H1 (cell line): ENCODE data around the gene DMXL2. TPM values are rescaled to one million over a fixed set of nuclear protein-coding genes. Genes with fewer than 3 reads are reported as not detected.

Source experiments
- CTCF ChIA-PET: fragments of 300-600 bp; sonication (Branson Sonifier 250); formaldehyde crosslinking; loops from one replicate; lab custom pipeline; 2021; ENCODE audit not compliant: partially characterized antibody; lab: Charles Lee
- POLR2A ChIA-PET: fragments of 300-600 bp; sonication (Branson Sonifier 250); formaldehyde crosslinking; loops from one replicate; lab custom pipeline; 2021; ENCODE audit warnings: inconsistent platforms; ENCODE audit not compliant: partially characterized antibody; lab: Charles Lee
- DNase-seq, 2 experiments: peaks; one replicate each; pipeline versions ENCODE4 v3.0.0 to v3.0.0-alpha.2; 2010 to 2022; ENCODE audit warnings: low spot score in 2 of 2, low read depth in 1 of 2, mixed read lengths in 1 of 2
- FAIRE-seq: peaks from 2 replicates; lab custom pipeline; 2011; peaks lifted over from hg19 to GRCh38; lab: Jason Lieb, UNC
- H2AFZ ChIP-seq: 2 replicates; pipeline ENCODE4 v1.8.1; 2012; ENCODE audit warnings: low read length, inconsistent platforms
- H2AK5ac ChIP-seq: 2 replicates; pipeline ENCODE4 v1.6.1; 2013; ENCODE audit warnings: low read depth, low read length
- H2BK120ac ChIP-seq: replicated peaks from 2 replicates; pipeline ENCODE3; 2013; ENCODE audit warnings: low read depth, low read length, inconsistent platforms
- H2BK12ac ChIP-seq: 2 replicates; pipeline ENCODE4 v1.6.1; 2013; ENCODE audit warnings: low read depth, low read length
- H2BK15ac ChIP-seq: 2 replicates; pipeline ENCODE4 v1.6.1; 2013; ENCODE audit warnings: low read length
- H2BK20ac ChIP-seq: 2 replicates; pipeline ENCODE4 v1.6.1; 2013; ENCODE audit warnings: low read length
- H2BK5ac ChIP-seq: 2 replicates; pipeline ENCODE4 v1.6.1; 2013; ENCODE audit warnings: low read depth, low read length
- H3K14ac ChIP-seq: 2 replicates; pipeline ENCODE4 v1.6.1; 2013; ENCODE audit warnings: inconsistent platforms; ENCODE audit not compliant: insufficient read length
- H3K18ac ChIP-seq: 2 replicates; pipeline ENCODE4 v1.6.1; 2013; ENCODE audit warnings: low read length; ENCODE audit errors: extremely low read depth
- H3K23ac ChIP-seq: 2 replicates; pipeline ENCODE4 v1.6.1; 2013; ENCODE audit warnings: inconsistent platforms; ENCODE audit not compliant: insufficient read length
- H3K23me2 ChIP-seq: 2 replicates; pipeline ENCODE4 v1.6.1; 2013; ENCODE audit warnings: low read depth, low read length
- H3K27ac ChIP-seq: 2 replicates; pipeline ENCODE4 v1.6.1; 2011; ENCODE audit warnings: low read depth, low read length, inconsistent platforms
- H3K27me3 ChIP-seq, 4 experiments: replicated peaks in 1 of 4; 1 replicate in 1 of 4; 2 replicates in 3 of 4; pipeline versions ENCODE4 v1.6.1 to v1.8.1; 2011 to 2013; ENCODE audit warnings: low read length in 3 of 4, mild to moderate bottlenecking in 3 of 4, inconsistent platforms in 2 of 4, mixed read lengths in 2 of 4, moderate library complexity in 1 of 4; ENCODE audit not compliant: control insufficient read depth in 3 of 4, insufficient read depth in 3 of 4; ENCODE audit errors: extremely low read depth in 1 of 4
- H3K36me3 ChIP-seq, 4 experiments: 2 replicates each; pipeline versions ENCODE4 v1.6.1 to v1.8.1; 2011 to 2013; ENCODE audit warnings: mild to moderate bottlenecking in 4 of 4, low read length in 3 of 4, moderate library complexity in 2 of 4, control low read depth in 1 of 4, inconsistent platforms in 1 of 4; ENCODE audit not compliant: insufficient read depth in 4 of 4, control insufficient read depth in 2 of 4
- H3K4ac ChIP-seq: replicated peaks from 2 replicates; pipeline ENCODE3; 2013; ENCODE audit warnings: low read length, low read depth, mixed read lengths, inconsistent platforms; ENCODE audit not compliant: insufficient read length
- H3K4me1 ChIP-seq, 4 experiments: replicated peaks in 1 of 4; 1 replicate in 1 of 4; 2 replicates in 3 of 4; pipeline versions ENCODE4 v1.6.1 to v1.8.1; 2011 to 2013; ENCODE audit warnings: low read length in 3 of 4, inconsistent platforms in 2 of 4, mixed read lengths in 1 of 4; ENCODE audit not compliant: insufficient read depth in 4 of 4, control insufficient read depth in 3 of 4
- H3K4me2 ChIP-seq, 2 experiments: 2 replicates each; pipeline versions ENCODE4 v1.6.1 to v1.8.1; 2011 to 2013; ENCODE audit warnings: low read depth in 2 of 2, low read length in 2 of 2, control low read depth in 1 of 2, inconsistent platforms in 1 of 2, mild to moderate bottlenecking in 1 of 2; ENCODE audit not compliant: insufficient read depth in 1 of 2
- H3K4me3 ChIP-seq, 4 experiments: fragments of 200-600, 300-600 bp in 1 of 4; sonication (generic), shearing (Covaris generic), sonication (Bioruptor Twin) in 1 of 4; 2 replicates each; pipeline versions ENCODE4 v1.5.1 to v1.8.1; 2011 to 2016; ENCODE audit warnings: low read length in 4 of 4, low read depth in 3 of 4, control low read depth in 2 of 4, inconsistent platforms in 2 of 4, mild to moderate bottlenecking in 2 of 4, mixed read lengths in 1 of 4, moderate library complexity in 1 of 4; ENCODE audit not compliant: insufficient read depth in 2 of 4; ENCODE audit errors: extremely low read depth in 1 of 4
- H3K56ac ChIP-seq: replicated peaks from 2 replicates; pipeline ENCODE3; 2013; ENCODE audit warnings: low read depth, mild to moderate bottlenecking, mixed read lengths, low read length, inconsistent platforms; ENCODE audit not compliant: insufficient read length
- H3K79me1 ChIP-seq: 2 replicates; pipeline ENCODE4 v1.6.1; 2013; ENCODE audit warnings: low read depth, low read length, control low read depth
- H3K79me2 ChIP-seq, 2 experiments: 2 replicates each; pipeline versions ENCODE4 v1.6.1 to v1.8.1; 2012 to 2013; ENCODE audit warnings: low read length in 2 of 2, mild to moderate bottlenecking in 2 of 2, inconsistent platforms in 1 of 2; ENCODE audit not compliant: insufficient read depth in 2 of 2, control insufficient read depth in 1 of 2
- H3K9ac ChIP-seq, 4 experiments: replicated peaks in 1 of 4; 1 replicate in 1 of 4; 2 replicates in 3 of 4; pipeline versions ENCODE4 v1.6.1 to v1.8.1; 2011 to 2013; ENCODE audit warnings: low read depth in 3 of 4, low read length in 3 of 4, control low read depth in 2 of 4, mild to moderate bottlenecking in 2 of 4, moderate library complexity in 2 of 4, inconsistent platforms in 1 of 4; ENCODE audit errors: extremely low read depth in 1 of 4
- H3K9me3 ChIP-seq, 2 experiments: 2 replicates each; pipeline versions ENCODE4 v1.6.1 to v1.8.1; 2012 to 2013; ENCODE audit warnings: mild to moderate bottlenecking in 2 of 2, moderate library complexity in 2 of 2, control low read depth in 1 of 2, inconsistent platforms in 1 of 2, low read depth in 1 of 2, low read length in 1 of 2, mixed read lengths in 1 of 2; ENCODE audit not compliant: insufficient read depth in 2 of 2
- H4K20me1 ChIP-seq, 2 experiments: replicated peaks in 1 of 2; 2 replicates each; pipeline versions ENCODE3 to v1.8.1; 2011 to 2013; ENCODE audit warnings: inconsistent platforms in 2 of 2, low read length in 2 of 2, mild to moderate bottlenecking in 1 of 2; ENCODE audit not compliant: insufficient read depth in 2 of 2, control insufficient read depth in 1 of 2
- H4K5ac ChIP-seq: 2 replicates; pipeline ENCODE4 v1.6.1; 2013; ENCODE audit warnings: low read length, low read depth, mixed read lengths, inconsistent platforms; ENCODE audit not compliant: insufficient read length
- H4K8ac ChIP-seq: 2 replicates; pipeline ENCODE4 v1.8.0; 2013; ENCODE audit warnings: mild to moderate bottlenecking, moderate library complexity, low read length, inconsistent platforms; ENCODE audit not compliant: insufficient read depth; ENCODE audit errors: extremely low read depth
- H4K91ac ChIP-seq: replicated peaks from 2 replicates; pipeline ENCODE3; 2013; ENCODE audit warnings: low read length, mixed read lengths, inconsistent platforms; ENCODE audit not compliant: insufficient read length
- BCL11A ChIP-seq, 2 experiments: IDR thresholded peaks; one replicate each; pipeline ENCODE4 v1.6.1; 2011; ENCODE audit warnings: low read depth in 2 of 2, low read length in 2 of 2, mild to moderate bottlenecking in 2 of 2
- BRCA1 ChIP-seq: IDR thresholded peaks from 2 replicates; pipeline ENCODE4 v1.6.1; 2012; ENCODE audit warnings: low read depth, low read length, improper control_type of control experiment
- EGR1 ChIP-seq: IDR thresholded peaks from 2 replicates; pipeline ENCODE4 v1.6.1; 2011; ENCODE audit warnings: low read depth, low read length, borderline replicate concordance
- GTF2F1 ChIP-seq: IDR thresholded peaks from 2 replicates; pipeline ENCODE4 v1.6.1; 2012; ENCODE audit warnings: low read depth, low read length, improper control_type of control experiment, borderline replicate concordance
- KDM4A ChIP-seq: IDR thresholded peaks from one replicate; pipeline ENCODE4 v1.7.1; 2012; ENCODE audit warnings: low read depth, mild to moderate bottlenecking, moderate library complexity, low read length, inconsistent platforms; ENCODE audit not compliant: severe bottlenecking
- RAD21 ChIP-seq, 2 experiments: IDR thresholded peaks in 1 of 2; conservative IDR thresholded peaks in 1 of 2; 2 replicates each; pipeline ENCODE4 v1.6.1; 2011; ENCODE audit warnings: low read depth in 2 of 2, low read length in 2 of 2, improper control_type of control experiment in 1 of 2, inconsistent platforms in 1 of 2, mild to moderate bottlenecking in 1 of 2, moderate library complexity in 1 of 2
- RNF2 ChIP-seq: fragments of 200-900, 300-1000 bp; sonication (generic); IDR thresholded peaks from 2 replicates; pipeline ENCODE4 v1.7.1; 2016; ENCODE audit warnings: borderline replicate concordance, low read depth, mild to moderate bottlenecking, antibody characterized with exemption, low read length; ENCODE audit not compliant: poor library complexity, severe bottlenecking; ENCODE audit errors: missing control alignments
- SAP30 ChIP-seq: fragments of 300-600 bp; sonication (generic); IDR thresholded peaks from 2 replicates; pipeline ENCODE4 v1.7.1; 2012; ENCODE audit warnings: low read length, moderate library complexity, mild to moderate bottlenecking, inconsistent platforms; ENCODE audit not compliant: insufficient read depth, insufficient replicate concordance
- SIN3A ChIP-seq, 2 experiments: IDR thresholded peaks in 1 of 2; conservative IDR thresholded peaks in 1 of 2; 2 replicates each; pipeline ENCODE4 v1.6.1; 2011 to 2012; ENCODE audit warnings: low read length in 2 of 2, improper control_type of control experiment in 1 of 2, low read depth in 1 of 2, mild to moderate bottlenecking in 1 of 2
- SP1 ChIP-seq: IDR thresholded peaks from 2 replicates; pipeline ENCODE4 v1.6.1; 2011; ENCODE audit warnings: low read depth, low read length
- TAF7 ChIP-seq: optimal IDR thresholded peaks from 2 replicates; pipeline ENCODE3; 2011; ENCODE audit warnings: low read depth, mild to moderate bottlenecking, inconsistent platforms, low read length, moderate library complexity, borderline replicate concordance
- ZNF274 ChIP-seq: IDR thresholded peaks from 2 replicates; pipeline ENCODE4 v1.7.0; 2012; ENCODE audit warnings: low read length, borderline replicate concordance; ENCODE audit errors: extremely low read depth
- WGBS, 2 experiments: shearing (Covaris generic) in 1 of 2; methylation state at CpG; one replicate each; pipeline versions ENCODE4 v1.1.6 to v1.1.7; 2013 to 2015; ENCODE audit warnings: low lambda C conversion rate in 2 of 2, mixed read lengths in 2 of 2, inconsistent platforms in 1 of 2, low coverage in 1 of 2, missing lambda C conversion rate in 1 of 2; ENCODE audit not compliant: insufficient replicate concordance in 2 of 2, insufficient coverage in 1 of 2, insufficient read length in 1 of 2; ENCODE audit errors: extremely low coverage in 1 of 2, missing lambda C conversion rate in 1 of 2; 5-methylcytosine and 5-hydroxymethylcytosine counted together
- polyA plus RNA-seq, 7 experiments: library from polyadenylated mRNA; depleted of rRNA in 3 of 7; stranded (reverse) in 5 of 7; unstranded in 2 of 7; fragments of >200 nt in 5 of 7; fragments of 200-250 nt in 2 of 7; gene quantifications; 1 replicate in 5 of 7; 2 replicates in 1 of 7; 4 replicates in 1 of 7; pipeline versions ENCODE4 v1.2.1 to v1.2.3, GENCODE V29; 2011 to 2013; ENCODE audit warnings: missing spikeins in 2 of 7, mixed read lengths in 2 of 7
- total RNA-seq: library from RNA; stranded (reverse); fragmentation: NEBNext Ultra II Directional; extraction: Animal tissue kit (Norgen Biotek cat#: 25700); gene quantifications from 2 replicates; pipeline ENCODE4 v1.2.1, GENCODE V29; 2021

The DMXL2 gene
- total and polyA plus RNA-seq, 2 of the 8 experiments (the other 6 are each of a cell fraction or from before 2014, with no cell fraction given), result 9.5 to 10.6 TPM

GRCh38 chr15:51652084-51652668, 29.6 kb upstream of the DMXL2 start:
- Histone ChIP-seq H3K4ac (no peak overlapping the region), H4K5ac (no peak overlapping the region), H3K79me1 (no peaks in the 10 kb centered on the region), H3K36me3 (no peaks in the 10 kb centered on the region), H3K23me2 (no peaks in the 10 kb centered on the region), H3K23ac (no peak overlapping the region), H3K14ac (no peak overlapping the region), H2AFZ (no peak overlapping the region), H3K27ac (no peak overlapping the region), H3K4me3 (no peak overlapping the region), H2BK12ac (no peak overlapping the region), H4K8ac (no peak overlapping the region), H3K9ac (no peak overlapping the region), H4K20me1 (no peaks in the 10 kb centered on the region), H4K91ac (no peak overlapping the region), H3K9me3 (no peaks in the 10 kb centered on the region), H3K4me2 (no peak overlapping the region), H2BK20ac (no peak overlapping the region), H3K27me3 (no peaks in the 10 kb centered on the region), H3K79me2 (no peaks in the 10 kb centered on the region), H3K18ac (no peak overlapping the region), H2BK15ac (no peak overlapping the region), H3K4me1 (no peaks in the 10 kb centered on the region; a peak in 1 of 7 replicates), H3K56ac (no peak overlapping the region), H2BK120ac (no peak overlapping the region), H2BK5ac (no peak overlapping the region), H2AK5ac (no peak overlapping the region)
- 92% methylated on average over 5 of the region's 5 CpGs; no CpG with 5 or more reads in 1 of the 2 experiments for whole genome bisulfite sequencing, 2 experiments
- CTCF ChIA-PET, result interaction anchor here (1.3 to 8.8 kb wide), 3 partner anchors 10 to 132 kb away, joined by 7 to 243 read pairs (median 13); no protein-coding TSS in a partner anchor
- DNase-seq (no peak), FAIRE-seq (peak; percentile 45)
- POLR2A ChIA-PET, result no interaction called here
- TF ChIP-seq EGR1 (no peak), GTF2F1 (no peak), KDM4A (no peak), TAF7 (no peak), RAD21 (IDR thresholded peaks at IDR 0.05 in 1 of 2, conservative IDR thresholded peaks at IDR 0.05 in 1 of 2; ENCODE audit: low read depth in 2 of 2, low read length in 2 of 2) (no peak), ZNF274 (no peak), BCL11A (IDR thresholded peaks at IDR 0.05; ENCODE audit: low read depth in 2 of 2, low read length in 2 of 2) (no peak), SP1 (no peak), SIN3A (conservative IDR thresholded peaks at IDR 0.05 in 1 of 2, IDR thresholded peaks at IDR 0.05 in 1 of 2; ENCODE audit: low read depth in 1 of 2, low read length in 2 of 2) (no peak), SAP30 (no peak), RNF2 (no peak), BRCA1 (no peak)
